Adipose tissue (tissue), 3 donors: ENCODE data around the gene PHF12. TPM values are rescaled to one million over a fixed set of nuclear protein-coding genes. Genes with fewer than 3 reads are reported as not detected.

Experiments used
- H3K27ac ChIP-seq: one replicate; pipeline ENCODE4 v1.5.1; 2013; ENCODE audit warnings: low read depth, low read length
- WGBS, 3 donors: extraction: QIAGEN DNeasy Blood & Tissue Kit; methylation state at CpG; one replicate each; pipeline ENCODE4 v1.1.7; 2013; 5-methylcytosine and 5-hydroxymethylcytosine counted together
- polyA plus RNA-seq, 3 donors: library from polyadenylated mRNA; stranded (reverse); fragments of 200-250 nt; gene quantifications; one replicate each; pipeline ENCODE4 v1.2.3, GENCODE V29; 2013
- donor health status: healthy with polysubstance abuse.
- donor health status: Bipolar disorder and iron deficiency.
- donor health status: healthy.

PHF12 gene
- polyA plus RNA-seq, 3 donors, result 13.5 to 17.2 (median 14.0) TPM

DNA sequence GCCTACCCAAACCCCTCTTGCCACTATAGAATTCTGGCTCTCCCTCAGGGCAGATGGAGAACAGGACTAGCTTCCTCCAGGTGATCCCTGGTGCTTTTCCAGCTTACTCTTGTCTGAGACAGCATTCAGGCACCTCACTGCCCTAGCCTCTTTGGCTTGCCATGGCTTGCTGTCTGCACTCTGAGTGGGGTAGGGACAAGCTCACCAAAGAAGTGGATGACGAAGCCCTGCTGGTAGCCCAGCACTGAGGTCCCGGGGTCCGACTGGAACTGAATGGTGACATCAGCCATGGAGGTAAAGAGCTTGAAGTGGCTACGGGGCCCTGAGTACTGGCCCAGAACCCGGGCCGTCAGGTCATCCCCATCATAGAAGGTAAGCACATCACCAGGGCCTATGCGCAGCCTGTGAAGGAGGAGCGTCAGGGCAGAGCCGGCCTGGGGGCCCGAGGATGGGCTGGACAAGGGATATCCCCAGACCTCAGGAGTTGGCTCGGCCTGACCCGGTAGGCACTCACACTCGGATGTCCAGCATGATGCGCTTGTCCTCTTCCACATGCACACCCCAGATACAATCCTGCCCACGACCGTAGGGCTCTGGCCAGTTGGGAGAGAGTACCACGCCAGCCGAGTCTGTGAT, 7.6 kb upstream of the PHF12 start:
- WGBS, 3 donors, result 88 to 94% (median 89%) methylated on average over 18 of the region's 18 CpGs
- no peak overlapping the region for H3K27ac ChIP-seq

DNA sequence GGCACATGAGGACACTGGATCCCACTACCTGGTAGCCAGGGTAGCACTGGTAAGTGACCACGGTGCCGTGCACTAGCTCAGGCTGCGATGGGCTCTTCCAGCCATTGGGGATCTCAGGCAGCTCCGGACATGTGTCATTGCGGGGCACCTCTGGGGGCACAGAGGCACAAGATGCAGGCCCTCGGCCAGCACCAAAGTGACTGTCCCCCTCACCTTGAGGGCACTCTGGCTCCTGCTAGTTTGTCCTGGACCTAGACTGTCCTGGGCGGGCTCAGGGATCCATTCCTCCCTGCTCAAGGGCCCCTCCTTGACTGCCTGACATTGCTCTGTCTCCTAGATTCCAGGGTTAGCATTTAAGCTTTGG, 6.7 kb upstream of the PHF12 start:
- WGBS, 3 donors, result 89 to 93% (median 92%) methylated on average over 7 of the region's 7 CpGs
- H3K27ac ChIP-seq, result no peak overlapping the region

DNA sequence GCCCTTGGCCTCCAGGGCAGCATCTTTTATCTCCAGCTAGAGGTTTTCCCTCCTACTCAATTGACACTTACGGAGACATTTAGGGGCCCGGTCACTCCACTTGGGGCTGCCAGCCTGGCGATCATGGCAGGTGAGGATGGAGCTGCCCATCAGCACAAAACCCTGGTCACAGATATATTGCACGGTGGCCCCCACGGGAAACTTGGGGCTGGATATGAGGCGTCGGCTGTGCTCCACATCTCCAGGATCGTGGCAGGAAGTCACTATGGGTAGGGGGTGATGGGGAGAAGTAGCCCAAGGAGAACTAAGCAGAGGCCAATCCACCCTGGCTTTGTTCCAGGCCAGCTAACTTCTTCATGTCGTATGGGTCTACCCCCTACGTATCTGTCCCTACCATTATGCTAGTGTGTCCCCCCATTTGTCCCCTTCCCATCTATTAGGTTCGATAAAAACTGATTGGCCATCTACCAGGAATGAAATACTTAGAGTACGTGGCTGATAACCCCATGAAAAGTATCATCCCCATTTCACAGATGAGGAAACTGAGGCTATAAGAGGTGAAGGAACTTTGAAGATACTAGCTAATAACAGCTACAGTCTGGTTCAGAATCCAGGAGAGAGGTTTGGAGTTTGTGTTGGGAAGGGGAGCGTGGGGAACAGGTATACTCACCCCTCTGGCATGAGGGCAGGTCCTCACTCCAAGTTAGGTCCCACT, 6.1 kb upstream of the PHF12 start:
- 88 to 91% (median 90%) methylated on average over 13 of the region's 13 CpGs for WGBS, 3 donors
- H3K27ac ChIP-seq, result no peak overlapping the region

DNA sequence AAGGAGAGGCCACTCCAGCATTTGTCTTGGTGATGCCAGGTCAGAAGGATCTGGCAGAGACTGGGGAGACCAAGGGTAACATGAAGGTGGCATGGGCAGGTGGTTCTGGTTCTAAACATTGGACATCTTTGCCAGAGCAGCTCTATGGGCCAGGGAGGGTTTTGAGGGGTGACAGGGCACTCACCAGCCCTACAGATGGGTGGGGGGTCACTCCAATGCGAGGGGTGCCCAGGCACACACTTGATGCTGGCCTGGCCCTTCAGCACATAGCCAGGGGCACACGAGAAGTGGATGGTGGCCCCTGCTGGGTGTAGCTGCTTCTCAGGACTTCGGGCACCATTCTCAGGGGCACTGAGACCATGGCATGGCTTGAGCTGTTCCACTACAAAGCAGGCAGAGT, 5.5 kb upstream of the PHF12 start:
- whole genome bisulfite sequencing, 3 donors, result 83 to 93% (median 86%) methylated on average over 3 of the region's 3 CpGs

DNA sequence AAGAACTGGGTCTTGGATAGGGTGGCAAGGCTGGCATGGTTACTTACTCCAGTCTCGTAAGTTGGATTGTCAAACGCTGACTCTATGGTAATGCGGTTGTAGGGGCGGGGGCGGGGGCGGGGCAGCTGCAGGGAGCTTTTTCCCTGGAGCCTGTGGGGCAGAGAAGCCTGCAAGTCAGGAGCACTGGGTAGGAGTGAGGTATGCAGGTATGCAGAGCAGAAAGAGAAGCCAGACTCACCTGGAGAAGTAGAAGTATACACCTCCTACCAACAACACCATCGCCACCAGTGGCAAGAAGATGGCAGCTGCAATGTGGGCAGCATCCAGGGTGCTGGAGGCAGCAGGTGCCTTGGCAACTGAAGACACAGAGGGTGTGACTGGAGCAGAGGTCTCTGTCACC, 4.8 kb upstream of the PHF12 start:
- 67 to 94% (median 84%) methylated on average over 7 of the region's 7 CpGs for WGBS, 3 donors
- H3K27ac ChIP-seq, result no peak overlapping the region

More for the DNA sequence above, 5.5 kb upstream of the PHF12 start:
- no peak overlapping the region for H3K27ac ChIP-seq

DNA sequence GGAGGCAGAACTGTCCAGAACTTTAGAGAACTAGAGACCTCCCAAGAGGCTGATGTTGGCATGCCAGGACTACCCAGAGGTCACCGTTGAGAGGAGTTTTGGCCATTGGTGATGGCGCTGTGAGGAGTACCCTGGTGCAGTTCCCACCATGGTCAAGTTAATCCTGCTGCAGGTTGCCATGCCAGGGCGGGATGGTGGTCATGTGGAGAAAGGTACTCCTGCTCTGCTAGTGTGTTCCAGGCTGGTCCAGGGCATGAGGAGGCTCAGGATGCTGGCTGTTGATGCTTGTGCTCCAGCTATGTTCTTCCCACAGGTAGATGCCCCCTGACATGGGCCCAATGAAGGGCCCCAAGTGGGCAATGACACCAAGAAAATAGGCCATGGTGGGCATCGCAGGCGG, 4.1 kb upstream of the PHF12 start:
- WGBS, 3 donors, result 94 to 98% (median 94%) methylated on average over 5 of the region's 5 CpGs
- H3K27ac ChIP-seq, result no peak overlapping the region

DNA sequence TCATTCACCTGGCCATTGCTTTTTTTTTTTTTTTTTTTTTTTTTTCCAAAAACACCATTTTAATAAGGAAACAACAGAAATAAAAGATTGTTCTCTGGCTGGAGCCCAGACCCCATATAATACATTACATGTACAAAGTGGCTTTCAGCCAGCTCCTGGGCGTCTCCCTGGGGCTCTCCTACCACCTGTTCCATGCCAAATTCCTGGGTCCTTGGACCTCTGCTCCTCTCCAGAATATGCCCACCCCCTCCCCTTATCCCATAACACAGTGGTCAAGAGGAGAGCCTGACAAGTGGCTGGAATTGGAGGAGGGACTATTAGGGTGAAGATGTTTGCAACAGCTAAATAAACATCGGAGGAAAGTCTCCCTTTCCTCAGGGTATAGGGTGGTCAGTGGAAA, 3.6 kb upstream of the PHF12 start:
- WGBS, 3 donors, result 75 to 80% (median 76%) methylated on average over 2 of the region's 2 CpGs
- no peak overlapping the region for H3K27ac ChIP-seq

DNA sequence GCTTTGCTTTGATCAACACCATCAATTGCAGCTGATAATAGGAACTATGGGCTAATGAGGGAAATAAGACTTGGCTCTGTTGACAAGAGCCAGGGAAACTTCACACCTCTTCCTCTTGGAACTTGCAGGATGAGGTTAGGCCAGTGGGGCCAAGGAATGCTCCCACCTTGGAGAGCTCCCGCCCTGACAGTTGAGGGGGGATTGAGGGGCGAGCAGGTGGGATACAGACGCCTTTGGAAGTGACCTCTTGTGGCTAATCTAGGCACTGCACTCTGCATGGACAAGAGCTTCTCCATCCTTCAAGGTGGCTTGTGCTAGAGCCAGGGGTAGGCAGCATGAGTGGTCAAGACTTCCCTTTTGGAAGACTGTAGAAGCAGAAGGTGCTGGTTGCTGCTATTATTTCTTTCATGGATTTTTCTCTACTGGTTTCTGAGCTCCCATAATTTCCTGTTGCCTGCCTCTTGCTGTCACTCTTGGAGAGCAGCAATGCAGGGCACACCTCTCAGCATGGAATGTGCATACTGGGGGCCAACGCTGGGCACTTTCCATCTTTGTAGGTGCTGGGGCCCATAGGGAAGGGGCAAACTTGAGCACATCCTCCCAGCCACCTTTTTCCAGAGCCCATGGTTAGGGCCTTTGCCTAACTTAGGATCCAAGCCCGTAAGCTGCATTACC, 2.3 kb upstream of the PHF12 start:
- WGBS, 3 donors, result 29 to 35% (median 32%) methylated on average over 5 of the region's 5 CpGs
- no peak overlapping the region for H3K27ac ChIP-seq

DNA sequence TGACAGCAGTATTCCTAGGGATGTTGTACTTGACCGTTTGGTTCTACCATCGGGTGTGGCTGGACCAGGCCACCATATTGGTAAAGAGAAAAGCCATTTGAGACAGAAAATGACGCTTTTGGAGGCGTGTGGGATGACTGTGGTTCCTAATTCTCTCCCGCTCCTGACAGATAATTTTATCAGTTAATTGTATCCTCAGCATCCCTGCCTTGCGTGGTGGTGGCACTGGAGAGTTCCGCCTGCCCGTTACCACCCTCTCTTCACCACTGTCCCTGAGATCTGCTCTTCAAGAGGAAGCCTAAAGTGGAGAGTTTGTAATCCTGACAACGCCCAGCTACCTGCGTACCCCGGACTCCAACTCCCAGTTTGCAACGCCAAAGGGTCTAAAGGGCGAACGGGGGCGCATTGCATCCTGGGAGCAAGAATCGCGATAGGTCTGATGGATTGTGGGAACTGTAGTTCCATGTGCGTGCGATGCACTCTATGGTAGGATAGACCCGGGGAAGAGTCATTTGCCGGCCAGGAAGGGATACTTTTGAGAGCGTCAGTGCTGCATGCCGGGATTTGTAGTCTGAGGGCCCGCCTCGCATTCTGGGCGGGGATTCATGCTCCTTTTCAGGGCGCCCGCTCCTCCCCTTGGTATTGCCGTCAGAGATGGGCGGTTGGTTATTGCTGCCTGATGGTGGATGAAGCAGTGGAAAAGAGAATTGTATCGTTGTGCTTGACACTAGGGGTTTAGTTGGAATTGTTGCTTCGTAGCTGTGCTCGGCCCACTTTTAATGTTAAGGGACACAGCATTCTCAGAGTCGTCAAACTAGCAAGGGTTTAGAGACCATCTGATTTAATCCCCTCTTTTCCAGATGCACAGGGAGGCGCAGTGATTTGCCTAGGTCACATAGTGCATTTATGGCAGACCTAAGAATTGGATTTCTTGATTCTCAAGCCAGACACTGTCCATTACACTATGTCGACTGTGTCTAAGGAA, 965 bp upstream of the PHF12 start:
- H3K27ac ChIP-seq, result peak overlapping the region; percentile 88
- WGBS, 3 donors, result 4 to 6% (median 5%) methylated on average over 36 of the region's 36 CpGs

DNA sequence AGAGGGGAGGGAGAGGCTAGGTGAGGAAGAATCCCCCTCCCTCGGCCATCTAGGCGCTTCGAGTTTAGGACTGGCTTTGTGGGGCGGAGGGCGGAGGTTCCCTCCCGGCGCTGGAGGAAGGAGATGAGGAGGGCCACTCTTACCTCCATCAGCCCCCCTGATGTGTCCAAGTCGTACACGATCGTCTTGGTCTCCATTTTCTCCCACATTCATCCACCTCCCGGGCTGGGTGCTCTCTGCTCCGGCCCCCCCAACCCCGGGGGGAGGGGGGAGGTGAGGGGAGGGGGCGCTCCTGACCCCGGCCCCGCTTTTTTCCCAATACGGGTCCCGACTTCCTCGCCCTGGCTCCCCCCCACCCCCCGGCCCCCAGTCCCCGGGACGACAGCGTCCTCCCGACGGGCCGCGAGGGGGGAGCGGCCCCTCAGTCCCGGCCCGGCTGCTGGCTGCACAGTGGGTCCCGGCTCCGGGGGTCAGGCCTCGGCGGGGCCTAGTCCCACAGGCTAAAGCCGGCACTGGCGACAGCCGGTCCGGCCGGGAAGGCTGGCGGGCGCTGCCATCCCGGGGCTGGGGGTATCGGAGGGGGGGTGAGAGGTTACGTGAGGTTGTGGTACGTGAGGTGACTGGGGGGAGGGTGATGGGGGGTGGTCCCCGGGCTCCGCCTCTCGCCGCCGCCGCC, 428 bp downstream of the PHF12 start:
- 0 to 1% (median 0%) methylated on average over 19 to 51 of the region's 51 CpGs for WGBS, 3 donors
- H3K27ac ChIP-seq, result peak overlapping the region; percentile 84

DNA sequence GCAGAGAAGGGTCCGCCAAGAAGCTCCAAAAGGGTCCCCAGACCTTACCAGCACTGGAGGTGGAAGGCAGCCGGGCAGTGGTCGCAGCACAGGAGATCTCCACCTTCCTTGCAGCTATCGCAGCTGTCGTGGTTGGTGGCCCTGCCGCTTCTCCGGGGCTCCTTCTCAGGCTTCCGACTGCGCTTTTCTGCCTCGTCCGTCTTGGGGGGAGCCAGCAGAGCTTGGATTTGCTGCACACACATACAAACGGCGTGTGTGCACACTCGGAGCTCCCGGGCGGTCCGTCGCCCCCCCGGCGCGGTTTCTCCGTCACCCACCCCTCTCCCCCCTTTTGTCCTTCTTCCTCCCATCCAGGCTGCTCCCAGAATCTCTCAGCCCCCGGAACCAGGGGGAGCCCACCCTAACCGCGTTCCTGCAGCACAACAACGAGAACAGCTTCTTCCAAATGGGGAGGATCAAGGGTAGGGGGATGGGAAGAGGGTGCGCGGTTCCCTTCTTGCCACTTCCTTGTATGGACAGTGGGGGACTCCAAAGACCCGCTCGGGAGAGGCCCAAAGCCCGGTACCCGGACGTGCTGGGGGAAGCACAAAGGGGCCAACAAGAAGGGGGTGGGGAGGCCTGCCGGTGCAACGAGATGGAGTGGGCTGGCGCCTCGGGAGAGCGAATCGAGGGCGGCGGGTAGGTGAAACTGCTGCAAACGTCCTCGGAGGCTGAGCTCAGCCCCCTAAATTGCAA, 1.1 kb downstream of the PHF12 start:
- WGBS, 3 donors, result 0 to 1% (median 0%) methylated on average over 43 of the region's 43 CpGs
- H3K27ac ChIP-seq, result no peak overlapping the region

DNA sequence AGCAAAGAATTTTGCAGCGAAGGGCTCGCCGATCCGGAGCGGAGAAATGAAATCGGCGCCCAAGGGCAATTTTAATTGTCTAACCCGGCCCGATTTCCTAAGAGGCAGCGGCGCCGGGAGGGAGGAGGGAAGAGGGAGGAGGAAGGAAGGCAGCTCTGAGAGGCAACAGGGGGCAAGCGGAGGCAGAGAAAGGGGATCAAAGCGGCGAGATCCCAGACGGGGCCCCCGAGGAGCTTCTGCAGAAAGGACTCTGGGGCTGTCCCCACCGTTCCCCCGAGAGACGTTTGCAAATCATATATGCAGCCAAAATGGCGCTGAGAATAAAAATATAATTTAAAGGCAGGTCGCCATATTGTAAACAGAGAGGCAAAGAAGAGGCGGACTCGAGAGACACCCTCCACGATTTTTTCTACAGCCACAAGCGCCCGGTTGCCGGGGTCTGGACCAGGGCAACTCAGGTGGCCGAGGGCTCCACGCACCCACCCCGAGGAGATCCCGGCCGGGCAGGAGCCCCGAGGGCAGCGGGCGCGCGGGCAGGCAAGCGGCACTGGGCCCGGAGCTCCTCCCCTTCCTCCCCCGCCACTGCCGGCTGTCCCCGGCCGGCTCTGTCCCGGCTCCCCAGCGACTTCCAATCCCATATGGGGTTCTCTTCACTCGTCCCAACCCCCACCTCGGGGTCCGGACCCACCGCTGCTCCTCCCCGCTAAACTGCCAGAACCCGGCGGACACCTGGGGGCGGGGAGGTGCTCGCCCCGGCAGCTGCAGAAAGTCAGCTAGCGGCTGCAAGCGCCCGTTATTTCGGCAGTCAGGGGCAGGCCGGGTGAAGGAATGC, 1.9 kb downstream of the PHF12 start:
- no peak overlapping the region for H3K27ac ChIP-seq
- WGBS, 3 donors, result 0% methylated on average over 51 to 61 of the region's 61 CpGs

DNA sequence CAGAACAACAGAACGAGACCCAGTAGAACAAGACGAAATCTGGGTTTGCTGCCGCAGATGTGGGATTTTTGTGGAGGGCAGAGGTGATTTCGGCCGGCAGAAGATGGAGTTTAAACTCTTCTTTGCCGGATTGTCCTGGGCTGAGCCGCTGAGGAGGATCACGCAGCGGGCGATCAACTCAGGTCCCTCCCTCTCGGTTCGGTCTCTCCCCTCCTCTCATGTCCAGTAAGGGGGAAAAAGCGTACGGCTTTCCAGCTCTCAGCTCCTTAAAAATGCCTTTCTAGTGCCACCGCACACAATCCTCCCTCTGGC, 2.5 kb downstream of the PHF12 start:
- 0 to 1% (median 1%) methylated on average over 15 of the region's 15 CpGs for WGBS, 3 donors
- H3K27ac ChIP-seq, result no peak overlapping the region

DNA sequence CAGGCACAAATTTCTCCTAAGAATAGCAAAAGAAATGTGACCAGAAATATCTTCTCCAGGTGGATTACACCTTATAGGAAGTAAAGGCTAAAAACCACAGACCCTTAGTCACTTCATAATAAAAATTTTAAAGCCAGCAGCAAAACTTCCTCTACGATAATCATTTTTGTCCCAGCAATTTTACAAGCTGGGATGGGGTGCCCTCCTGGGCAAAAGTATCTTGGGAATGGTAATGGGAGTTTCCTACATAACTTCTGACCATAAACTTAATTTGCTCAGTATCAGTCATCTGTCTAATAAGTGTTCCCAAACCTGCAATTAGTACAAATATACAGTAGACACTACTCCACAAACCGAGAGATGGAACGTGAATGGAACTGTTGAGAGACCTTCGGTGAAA, 3.0 kb downstream of the PHF12 start:
- WGBS, 3 donors, result 12 to 24% (median 24%) methylated on average over 4 of the region's 4 CpGs
- H3K27ac ChIP-seq, result no peak overlapping the region

DNA sequence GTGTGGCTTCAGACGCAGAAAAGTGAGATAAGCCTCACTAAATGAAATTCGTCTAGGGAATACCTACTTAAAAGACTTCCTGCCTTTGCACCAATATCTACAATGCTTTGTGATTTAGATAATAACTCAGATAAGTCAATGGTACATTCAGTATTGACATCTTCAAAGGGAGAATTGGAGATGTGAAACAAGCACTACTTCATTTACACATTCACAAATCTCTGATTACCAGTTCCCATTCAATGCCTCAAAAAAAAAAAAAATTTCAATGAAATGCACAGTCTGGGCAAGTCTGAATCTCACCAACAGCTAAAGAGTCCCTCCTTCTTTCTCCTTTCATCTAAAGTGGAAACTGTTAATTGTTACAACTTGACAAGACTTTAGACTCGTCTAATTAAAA, 3.7 kb downstream of the PHF12 start:
- 26 to 61% (median 48%) methylated on average over 3 of the region's 3 CpGs for WGBS, 3 donors
- no peak overlapping the region for H3K27ac ChIP-seq

DNA sequence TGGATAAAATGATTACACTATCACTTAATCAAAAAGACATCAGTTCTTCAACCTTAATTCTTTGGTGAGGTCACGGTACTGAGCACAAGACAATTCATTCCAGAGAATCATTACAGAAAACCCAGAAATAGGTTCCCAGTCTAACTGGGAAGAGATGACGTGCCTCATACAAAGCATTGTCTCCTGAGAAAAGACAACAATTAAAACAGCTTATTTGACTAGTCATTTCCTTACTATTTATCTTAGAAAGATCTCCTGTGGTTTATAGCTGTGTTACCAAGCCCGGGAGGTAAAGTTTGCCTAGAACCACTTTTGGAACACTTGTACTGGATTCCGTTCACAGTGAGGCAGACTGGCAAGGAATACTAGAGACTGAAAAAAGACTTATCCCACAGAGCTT, 5.1 kb downstream of the PHF12 start:
- 43 to 58% (median 54%) methylated on average over 4 of the region's 4 CpGs for WGBS, 3 donors
- no peak overlapping the region for H3K27ac ChIP-seq
